Gastroesophageal sphincter (tissue), 3 donors: Measurements from ENCODE around the gene FAR2.
"Not testable (repeated sequence)": the region's sequence is repeated elsewhere in the genome, so short reads cannot be mapped to it uniquely, and the experiment has no call there.

ENCODE experiments used
- POLR2A ChIP-seq, 2 donors: fragments of 450-650 bp; IDR thresholded peaks; one replicate each; pipeline ENCODE4 v1.6.1; 2017; ENCODE audit warnings: antibody characterized with exemption in 2 of 2, mild to moderate bottlenecking in 2 of 2, moderate library complexity in 1 of 2
- POLR2AphosphoS5 ChIP-seq: sonication (generic); formaldehyde crosslinking; IDR thresholded peaks from one replicate; pipeline ENCODE4 v1.6.1; 2017; ENCODE audit warnings: antibody characterized with exemption
- TF ChIP-seq, protein P1 (sequence below), 4 experiments: fragments of 200-600 bp in 2 of 4; fragments of 450-650 bp in 2 of 4; sonication (generic) in 1 of 4; IDR thresholded peaks; one replicate each; pipeline ENCODE4 v1.5.1; 2017 to 2019; ENCODE audit warnings: antibody characterized with exemption in 4 of 4, mild to moderate bottlenecking in 2 of 4, moderate library complexity in 2 of 4

DNA sequence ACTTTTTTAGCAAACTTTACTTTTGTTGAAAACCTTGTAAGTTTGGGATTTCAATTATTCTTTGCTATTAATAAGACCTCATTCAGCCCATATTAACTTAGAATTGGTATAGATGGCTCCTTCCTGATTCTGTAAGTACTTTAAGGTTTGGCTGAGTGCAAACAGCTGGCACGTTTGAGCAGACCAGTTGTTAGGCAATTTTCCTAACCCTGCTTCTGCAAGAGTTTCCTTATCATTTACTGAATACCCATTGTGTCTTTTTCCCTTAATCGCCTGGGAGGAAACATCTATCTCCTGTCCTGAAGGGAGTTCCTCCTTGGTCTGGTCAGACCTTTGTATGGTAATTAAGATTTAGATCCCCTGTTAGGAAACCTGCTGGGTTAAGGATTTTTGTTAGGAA lies 20.9 kb downstream of the FAR2 start:
- TF ChIP-seq, protein P1, sequence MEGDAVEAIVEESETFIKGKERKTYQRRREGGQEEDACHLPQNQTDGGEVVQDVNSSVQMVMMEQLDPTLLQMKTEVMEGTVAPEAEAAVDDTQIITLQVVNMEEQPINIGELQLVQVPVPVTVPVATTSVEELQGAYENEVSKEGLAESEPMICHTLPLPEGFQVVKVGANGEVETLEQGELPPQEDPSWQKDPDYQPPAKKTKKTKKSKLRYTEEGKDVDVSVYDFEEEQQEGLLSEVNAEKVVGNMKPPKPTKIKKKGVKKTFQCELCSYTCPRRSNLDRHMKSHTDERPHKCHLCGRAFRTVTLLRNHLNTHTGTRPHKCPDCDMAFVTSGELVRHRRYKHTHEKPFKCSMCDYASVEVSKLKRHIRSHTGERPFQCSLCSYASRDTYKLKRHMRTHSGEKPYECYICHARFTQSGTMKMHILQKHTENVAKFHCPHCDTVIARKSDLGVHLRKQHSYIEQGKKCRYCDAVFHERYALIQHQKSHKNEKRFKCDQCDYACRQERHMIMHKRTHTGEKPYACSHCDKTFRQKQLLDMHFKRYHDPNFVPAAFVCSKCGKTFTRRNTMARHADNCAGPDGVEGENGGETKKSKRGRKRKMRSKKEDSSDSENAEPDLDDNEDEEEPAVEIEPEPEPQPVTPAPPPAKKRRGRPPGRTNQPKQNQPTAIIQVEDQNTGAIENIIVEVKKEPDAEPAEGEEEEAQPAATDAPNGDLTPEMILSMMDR (IDR thresholded peaks at IDR 0.05), result not testable (repeated sequence)
- not testable (repeated sequence) for TF ChIP-seq POLR2A (IDR thresholded peaks at IDR 0.05); POLR2AphosphoS5
